Hepatic stellate cell (primary cell): ENCODE measurements around the gene ZBTB39.
"Not testable (repeated sequence)": the region's sequence is repeated elsewhere in the genome, so short reads cannot be mapped to it uniquely, and the experiment has no call there.

Experiments used
- DNase-seq: peaks from one replicate; pipeline ENCODE4 v3.0.0; 2011; ENCODE audit warnings: low spot score

Gene ZBTB39

GRCh38 chr12:57005980-57006808 lies at the start of gene ZBTB39:
Gene ZBTB39 (minus strand): TSS chr12:57006546. CDS start chr12:57004917, 1,629 bp downstream.
- peak; percentile 86 for DNase-seq

- no peak for DNase-seq
Observed at GRCh38 chr12:57055824-57056223, 49.5 kb upstream of the ZBTB39 start.

- not testable (repeated sequence) for DNase-seq
Observed at GRCh38 chr12:57053901-57054300, 47.6 kb upstream of the ZBTB39 start.

- not testable (repeated sequence) for DNase-seq
Observed at GRCh38 chr12:57053146-57053545, 46.8 kb upstream of the ZBTB39 start.

- DNase-seq: no peak
Observed at GRCh38 chr12:57051011-57051410, 44.7 kb upstream of the ZBTB39 start.

- DNase-seq: no peak
Observed at GRCh38 chr12:57049890-57050289, 43.5 kb upstream of the ZBTB39 start, which contains the start of gene MYO1A. Gene MYO1A (minus strand): TSS chr12:57050129. CDS start chr12:57048323, 1,806 bp downstream.

GRCh38 chr12:57049119-57049446 lies 42.7 kb upstream of the ZBTB39 start:
- DNase-seq: no peak

GRCh38 chr12:57048423-57049118 lies 42.2 kb upstream of the ZBTB39 start:
- DNase-seq: no peak

GRCh38 chr12:57047981-57048380 lies 41.6 kb upstream of the ZBTB39 start:
- peak; percentile 28 for DNase-seq

- DNase-seq: no peak
Observed at GRCh38 chr12:57046947-57047890, 40.9 kb upstream of the ZBTB39 start.

- no peak for DNase-seq
Observed at GRCh38 chr12:57046086-57046791, 39.9 kb upstream of the ZBTB39 start.

- no peak for DNase-seq
Observed at GRCh38 chr12:57044889-57045288, 38.5 kb upstream of the ZBTB39 start.

- no peak for DNase-seq
Observed at GRCh38 chr12:57044468-57044867, 38.1 kb upstream of the ZBTB39 start.

GRCh38 chr12:57042695-57043094 lies 36.3 kb upstream of the ZBTB39 start:
- no peak for DNase-seq

- DNase-seq: no peak
Observed at GRCh38 chr12:57040750-57041149, 34.4 kb upstream of the ZBTB39 start.

- no peak for DNase-seq
Observed at GRCh38 chr12:57040211-57040610, 33.9 kb upstream of the ZBTB39 start.

GRCh38 chr12:57039016-57039798 lies 32.9 kb upstream of the ZBTB39 start:
- DNase-seq: no peak

- no peak for DNase-seq
Observed at GRCh38 chr12:57037264-57037663, 30.9 kb upstream of the ZBTB39 start.

GRCh38 chr12:57033431-57033830 lies 27.1 kb upstream of the ZBTB39 start:
- no peak for DNase-seq

- no peak for DNase-seq
Observed at GRCh38 chr12:57031789-57032188, 25.4 kb upstream of the ZBTB39 start.
